K562 (cell line): ENCODE measurements around the gene HP. TPM values are rescaled to one million over a fixed set of nuclear protein-coding genes. Genes with fewer than 3 reads are reported as not detected.

Experiments
- ATF1 ChIP-seq, 2 experiments: fragments of 450-650 bp in 1 of 2; IDR thresholded peaks; 2 replicates each; pipeline ENCODE4 v1.6.1; 2016; ENCODE audit warnings: missing compliant biosample characterization in 1 of 2, missing genetic modification characterization in 1 of 2
- ATF3 ChIP-seq, 2 experiments: fragments of 450-650 bp in 1 of 2; sonication (generic) in 1 of 2; formaldehyde crosslinking in 1 of 2; IDR thresholded peaks in 1 of 2; conservative IDR thresholded peaks in 1 of 2; 2 replicates each; pipeline versions ENCODE4 v1.6.1 to v1.8.1; 2016 to 2023; ENCODE audit warnings: mild to moderate bottlenecking in 2 of 2, moderate library complexity in 2 of 2, inconsistent platforms in 1 of 2, missing genetic modification reagents in 1 of 2
- CAMTA2 ChIP-seq: fragments of 250-450 bp; sonication (Bioruptor Pico); conservative IDR thresholded peaks from 2 replicates; pipeline ENCODE4 v1.5.1; 2022
- CBFA2T2 ChIP-seq: fragments of 450-650 bp; conservative IDR thresholded peaks from 2 replicates; pipeline ENCODE4 v1.6.1; 2017; ENCODE audit warnings: mild to moderate bottlenecking
- CBFA2T3 ChIP-seq: fragments of 450-650 bp; IDR thresholded peaks from 2 replicates; pipeline ENCODE4 v1.6.1; 2017
- CREB1 ChIP-seq, 2 experiments: sonication (generic) in 1 of 2; formaldehyde crosslinking in 1 of 2; IDR thresholded peaks; 2 replicates each; pipeline versions ENCODE4 v1.6.1 to v1.8.0; 2012 to 2022; ENCODE audit warnings: inconsistent platforms in 1 of 2, mild to moderate bottlenecking in 1 of 2, missing genetic modification reagents in 1 of 2, moderate library complexity in 1 of 2
- CXXC5 ChIP-seq: fragments of 250-450 bp; sonication (Bioruptor Pico); IDR thresholded peaks from 2 replicates; pipeline ENCODE4 v1.8.0; 2022; ENCODE audit warnings: inconsistent platforms, mild to moderate bottlenecking, moderate library complexity
- DACH1 ChIP-seq: fragments of 450-650 bp; IDR thresholded peaks from 2 replicates; pipeline ENCODE4 v1.6.1; 2018; ENCODE audit not compliant: partially characterized antibody
- DPF2 ChIP-seq: fragments of 450-650 bp; IDR thresholded peaks from 2 replicates; pipeline ENCODE4 v1.6.1; 2016
- FOS ChIP-seq: IDR thresholded peaks from 3 replicates; pipeline ENCODE4 v1.6.1; 2011; ENCODE audit not compliant: insufficient read length; ENCODE audit errors: extremely low read depth
- GABPA ChIP-seq: fragments of 200-800 bp; sonication (Bioruptor generic); conservative IDR thresholded peaks from 2 replicates; pipeline ENCODE4 v1.6.1; 2016; ENCODE audit warnings: low read depth, missing genetic modification characterization, missing compliant biosample characterization
- KDM5B ChIP-seq: fragments of 200-600 bp; sonication (generic); IDR thresholded peaks from 2 replicates; pipeline ENCODE4 v1.6.1; 2012; ENCODE audit warnings: low read depth, mild to moderate bottlenecking, moderate library complexity, low read length, control low read depth, inconsistent platforms; ENCODE audit not compliant: insufficient replicate concordance
- NCOR1 ChIP-seq: fragments of 450-650 bp; IDR thresholded peaks from 2 replicates; pipeline ENCODE4 v1.6.1; 2016; ENCODE audit warnings: mild to moderate bottlenecking, moderate library complexity
- NEUROD1 ChIP-seq: fragments of 150-350 bp; IDR thresholded peaks from 2 replicates; pipeline ENCODE4 v1.6.1; 2014; ENCODE audit warnings: borderline replicate concordance, low read length, low read depth; ENCODE audit not compliant: partially characterized antibody
- PML ChIP-seq: IDR thresholded peaks from 2 replicates; pipeline ENCODE4 v1.6.1; 2012; ENCODE audit warnings: low read length, inconsistent platforms
- RCOR1 ChIP-seq, 2 experiments: IDR thresholded peaks; 2 replicates each; pipeline ENCODE4 v1.6.1; 2012; ENCODE audit warnings: low read depth in 2 of 2, low read length in 2 of 2, borderline replicate concordance in 1 of 2, improper control_type of control experiment in 1 of 2
- SMAD4 ChIP-seq: fragments of 250-450 bp; sonication (Bioruptor Pico); conservative IDR thresholded peaks from 2 replicates; pipeline ENCODE4 v1.8.0; 2021; ENCODE audit warnings: inconsistent platforms, mild to moderate bottlenecking, moderate library complexity
- TAF7 ChIP-seq: fragments of 450-650 bp; IDR thresholded peaks from 2 replicates; pipeline ENCODE4 v1.6.1; 2016; ENCODE audit warnings: missing genetic modification characterization, missing compliant biosample characterization
- TBP ChIP-seq: optimal IDR thresholded peaks from 2 replicates; pipeline ENCODE3; 2011; ENCODE audit warnings: low read depth, low read length, improper control_type of control experiment
- TEAD4 ChIP-seq, 2 experiments: sonication (generic) in 1 of 2; formaldehyde crosslinking in 1 of 2; IDR thresholded peaks; 2 replicates each; pipeline versions ENCODE4 v1.6.1 to v1.8.0; 2012 to 2022; ENCODE audit warnings: borderline replicate concordance in 1 of 2, inconsistent platforms in 1 of 2, low read length in 1 of 2, mild to moderate bottlenecking in 1 of 2, missing genetic modification reagents in 1 of 2
- TGIF2 ChIP-seq: sonication (generic); formaldehyde crosslinking; IDR thresholded peaks from 2 replicates; pipeline ENCODE4 v1.8.1; 2022; ENCODE audit warnings: mild to moderate bottlenecking, missing genetic modification reagents, moderate library complexity
- ZBTB12 ChIP-seq: fragments of 250-450 bp; sonication (Bioruptor Pico); IDR thresholded peaks from 2 replicates; pipeline ENCODE4 v1.4.0; 2020
- ZNF263 ChIP-seq: sonication (generic); formaldehyde crosslinking; IDR thresholded peaks from 2 replicates; pipeline ENCODE4 v1.8.0; 2022; ENCODE audit warnings: mild to moderate bottlenecking, missing genetic modification reagents, borderline replicate concordance
- ZNF277 ChIP-seq: fragments of 250-450 bp; sonication (Bioruptor Pico); IDR thresholded peaks from 2 replicates; pipeline ENCODE4 v1.8.0; 2022; ENCODE audit warnings: inconsistent platforms, mild to moderate bottlenecking, moderate library complexity, borderline replicate concordance
- ZNF384 ChIP-seq: IDR thresholded peaks from 2 replicates; pipeline ENCODE4 v1.6.1; 2012; ENCODE audit warnings: low read depth, low read length, improper control_type of control experiment
- ZNF764 ChIP-seq: fragments of 250-450 bp; sonication (Bioruptor Pico); IDR thresholded peaks from 2 replicates; pipeline ENCODE4 v1.4.0; 2020; ENCODE audit warnings: low read depth, mild to moderate bottlenecking, moderate library complexity
- polyA plus RNA-seq, 8 experiments: library from polyadenylated mRNA; depleted of rRNA in 4 of 8; stranded (reverse) in 5 of 8; unstranded in 3 of 8; fragments of >200 nt; fragmentation: Nextera tagmentation in 2 of 8; fragmentation: Illumina TruSeq in 1 of 8; extraction: Ambion mirVana in 2 of 8; extraction: Trizol in 1 of 8; gene quantifications; 2 replicates each; pipeline versions ENCODE4 v1.2.1 to v1.2.3, GENCODE V29; 2011 to 2014; ENCODE audit warnings: inconsistent platforms in 1 of 8, missing spikeins in 1 of 8
- total RNA-seq, 7 experiments: library from RNA; depleted of rRNA in 6 of 7; stranded (reverse); fragments of >200 nt in 6 of 7; fragmentation: Illumina TruSeq in 2 of 7; extraction: Trizol in 2 of 7; gene quantifications; 2 replicates each; pipeline versions ENCODE4 v1.2.1 to v1.2.3, GENCODE V29; 2011 to 2021; ENCODE audit warnings: low replicate concordance in 1 of 7

HP gene
- total and polyA plus RNA-seq, 9 of the 15 experiments (the other 6 are each of a cell fraction or from before 2014, with no cell fraction given) = 0.04 to 8.7 TPM; not detected in 7

- TF ChIP-seq KDM5B (no peak), FOS (no peak), GABPA (tag) (peak; percentile 60), CBFA2T2 (peak; percentile 74), SMAD4 (CRISPR knock-in tag) (peak; percentile 26; the same call in 1 of the 2 replicates), CREB1 (IDR thresholded peaks at IDR 0.05) (no peak), CREB1 (CRISPR knock-in tag; IDR thresholded peaks at IDR 0.05) (no peak), ZNF384 (no peak), TAF7 (tag) (no peak), NEUROD1 (peak; percentile 27), CXXC5 (CRISPR knock-in tag) (peak; percentile 36; the same call in 1 of the 2 replicates), ZNF277 (CRISPR knock-in tag) (no peak), NCOR1 (peak; percentile 61), ATF1 (CRISPR knock-in tag; IDR thresholded peaks at IDR 0.05) (no peak), ATF1 (tag; IDR thresholded peaks at IDR 0.05) (peak; percentile 20; the same call in 1 of the 2 replicates), ZBTB12 (CRISPR knock-in tag) (no peak), RCOR1 (IDR thresholded peaks at IDR 0.05; ENCODE audit: borderline replicate concordance in 1 of 2, low read depth in 2 of 2, low read length in 2 of 2) (peak in 1 of 2 experiments; percentile 52; a peak in 1 of 4 replicates), DPF2 (peak; percentile 59), ATF3 (IDR thresholded peaks at IDR 0.05) (no peak), ATF3 (CRISPR knock-in tag; conservative IDR thresholded peaks at IDR 0.05) (no peak), PML (peak; percentile 21; the same call in 1 of the 2 replicates), DACH1 (peak; percentile 92), ZNF263 (CRISPR knock-in tag) (no peak), CAMTA2 (CRISPR knock-in tag) (no peak), TEAD4 (IDR thresholded peaks at IDR 0.05; ENCODE audit: low read length) (peak; percentile 70), TEAD4 (CRISPR knock-in tag; IDR thresholded peaks at IDR 0.05; ENCODE audit: borderline replicate concordance) (no peak), TBP (peak; percentile 22), CBFA2T3 (peak; percentile 87), TGIF2 (CRISPR knock-in tag) (no peak), ZNF764 (CRISPR knock-in tag) (no peak)
These were observed 40.3 kb upstream of the HP start (continued) for GRCh38 chr16:72013888-72014581.
